ENCODE measurements around the gene TAF6.

TAF6 gene

GRCh38 chr7:100093498-100093897, 25.7 kb downstream of the TAF6 start:
- DNase-seq (ENCODE audit: low read depth) = no peak

DNA sequence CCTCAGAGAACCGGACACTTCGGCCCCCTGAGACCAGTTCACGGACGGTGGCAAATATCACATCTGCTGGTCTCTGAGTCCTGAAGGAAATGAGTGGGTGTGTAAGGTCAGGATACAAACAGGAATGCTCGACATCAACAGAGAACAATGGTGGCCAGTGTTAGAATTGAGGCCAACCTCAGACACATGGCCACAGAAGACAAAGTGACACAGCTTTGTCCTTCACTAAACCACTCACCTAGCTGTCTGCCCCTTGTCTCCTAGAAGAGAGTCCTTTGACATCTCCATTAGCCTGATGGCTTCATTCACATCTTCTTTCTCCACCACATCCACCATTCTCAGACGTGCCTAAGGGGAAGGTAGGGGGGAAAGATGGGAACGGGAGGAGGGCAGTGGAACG, 26.1 kb downstream of the TAF6 start:
- DNase-seq (ENCODE audit: low read depth) = no peak

GRCh38 chr7:100091411-100092181, 27.6 kb downstream of the TAF6 start:
- no peak for DNase-seq (ENCODE audit: low read depth)

DNA sequence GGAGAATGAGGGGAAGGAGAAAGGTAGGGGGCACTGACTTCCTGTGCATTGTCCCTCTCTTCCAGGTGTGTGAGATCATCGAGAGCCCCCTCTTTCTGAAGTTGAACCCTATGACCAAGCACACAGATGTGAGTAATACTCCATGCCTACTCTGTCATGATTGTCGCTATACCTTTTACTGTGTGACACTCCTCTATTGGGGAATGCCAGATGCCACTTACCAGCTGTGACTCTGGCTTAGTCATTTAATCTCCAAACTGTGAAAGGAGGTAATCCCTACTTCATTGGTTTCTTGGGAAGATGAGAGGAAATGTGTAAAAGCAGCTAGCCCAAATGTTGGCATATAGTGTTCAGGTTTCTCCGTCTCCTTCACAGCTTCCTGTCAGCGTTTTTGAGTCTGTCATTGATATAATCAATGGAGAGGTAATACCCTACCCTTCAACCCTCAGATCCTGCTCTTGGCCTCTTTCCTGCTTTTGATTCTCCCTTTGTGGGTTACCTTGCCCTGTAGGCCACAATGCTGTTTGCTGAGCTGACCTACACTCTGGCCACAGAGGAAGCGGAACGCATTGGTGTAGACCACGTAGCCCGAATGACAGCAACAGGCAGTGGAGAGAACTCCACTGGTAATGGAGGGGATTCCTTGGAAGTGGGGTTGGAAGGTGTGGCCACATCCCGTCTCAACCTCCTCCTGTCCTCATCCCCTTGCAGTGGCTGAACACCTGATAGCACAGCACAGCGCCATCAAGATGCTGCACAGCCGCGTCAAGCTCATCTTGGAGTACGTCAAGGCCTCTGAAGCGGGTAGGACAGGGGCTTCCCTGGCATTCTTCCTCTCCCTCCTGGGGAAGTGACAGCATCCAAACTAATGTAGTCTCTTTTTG, 28.4 kb downstream of the TAF6 start:
- no peak for DNase-seq (ENCODE audit: low read depth)

GRCh38 chr7:100089458-100090196, 29.5 kb downstream of the TAF6 start:
- no peak for DNase-seq (ENCODE audit: low read depth)

- DNase-seq (ENCODE audit: low read depth) = peak; percentile 74
Observed at GRCh38 chr7:100088621-100089457, 30.3 kb downstream of the TAF6 start, which contains the start of gene COPS6. COPS6 (plus strand) TSS chr7:100088969; CDS start chr7:100088991, 22 bp downstream.

DNA sequence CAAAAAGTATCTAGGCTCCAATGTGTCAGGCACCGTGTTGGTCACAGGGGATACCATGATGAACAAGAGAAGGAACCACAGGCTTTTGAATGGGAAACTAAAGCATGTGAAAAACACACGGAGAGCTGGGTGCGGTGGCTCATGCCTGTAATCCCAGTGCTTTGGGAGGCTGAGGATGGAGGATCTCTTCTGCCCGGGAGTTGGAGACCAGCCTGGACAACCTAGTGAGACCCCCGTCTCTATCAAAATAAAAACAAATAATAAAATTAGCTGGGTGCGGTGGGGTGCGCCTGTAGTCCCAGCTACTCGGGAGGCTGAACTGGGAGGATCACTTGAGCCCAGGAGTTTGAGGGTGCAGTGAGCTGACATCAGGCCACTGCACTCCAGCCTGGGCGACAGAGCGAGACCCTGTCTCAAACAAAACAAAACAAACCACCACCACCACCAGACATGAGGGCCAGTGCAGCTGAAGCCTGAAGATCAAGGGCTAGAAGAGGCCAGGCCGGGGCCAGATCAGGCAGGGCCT, 31.0 kb downstream of the TAF6 start:
- no peak for DNase-seq (ENCODE audit: low read depth)

- no peak for DNase-seq (ENCODE audit: low read depth)
Observed at GRCh38 chr7:100087055-100087750, 32.0 kb downstream of the TAF6 start.

DNA sequence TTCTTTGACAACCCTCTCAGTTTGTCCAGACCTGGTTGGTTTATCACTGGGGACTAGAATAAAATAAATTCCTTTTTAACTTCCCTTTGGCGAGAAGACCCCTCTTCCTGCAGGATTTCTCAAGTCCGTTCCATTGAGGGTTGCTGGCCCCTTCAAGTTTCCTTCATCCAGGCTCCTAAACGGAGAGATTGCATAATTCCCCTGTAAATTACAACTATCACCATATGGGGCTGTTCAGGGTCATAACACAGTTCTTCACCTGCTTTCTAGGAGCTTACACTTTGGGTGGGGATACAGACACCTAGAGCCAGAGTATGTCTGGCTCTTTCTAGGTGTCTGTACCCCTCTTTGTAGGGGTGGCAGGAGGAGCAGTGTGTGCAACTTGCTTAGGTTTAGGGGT, 33.6 kb downstream of the TAF6 start:
- no peak for DNase-seq (ENCODE audit: low read depth)

DNA sequence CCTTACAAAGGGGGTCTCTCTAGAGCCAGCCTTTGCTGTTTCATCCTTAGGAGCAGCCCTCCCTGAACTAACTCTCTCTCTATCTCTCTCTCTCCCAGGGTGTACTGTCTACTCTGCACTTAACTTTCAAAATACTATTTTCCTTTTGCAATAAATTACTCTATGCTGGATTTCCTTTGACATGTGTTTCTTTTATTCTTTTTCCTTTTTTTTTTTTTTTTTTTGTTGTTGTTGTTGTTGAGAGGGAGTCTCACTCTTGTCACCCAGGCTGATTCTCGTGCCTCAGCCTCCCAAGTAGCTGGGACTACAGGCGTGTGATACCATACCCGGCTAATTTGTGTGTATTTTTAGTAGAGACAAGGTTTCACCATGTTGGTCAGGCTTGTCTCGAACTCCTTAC, 36.2 kb downstream of the TAF6 start:
- no peak for DNase-seq (ENCODE audit: low read depth)

DNA sequence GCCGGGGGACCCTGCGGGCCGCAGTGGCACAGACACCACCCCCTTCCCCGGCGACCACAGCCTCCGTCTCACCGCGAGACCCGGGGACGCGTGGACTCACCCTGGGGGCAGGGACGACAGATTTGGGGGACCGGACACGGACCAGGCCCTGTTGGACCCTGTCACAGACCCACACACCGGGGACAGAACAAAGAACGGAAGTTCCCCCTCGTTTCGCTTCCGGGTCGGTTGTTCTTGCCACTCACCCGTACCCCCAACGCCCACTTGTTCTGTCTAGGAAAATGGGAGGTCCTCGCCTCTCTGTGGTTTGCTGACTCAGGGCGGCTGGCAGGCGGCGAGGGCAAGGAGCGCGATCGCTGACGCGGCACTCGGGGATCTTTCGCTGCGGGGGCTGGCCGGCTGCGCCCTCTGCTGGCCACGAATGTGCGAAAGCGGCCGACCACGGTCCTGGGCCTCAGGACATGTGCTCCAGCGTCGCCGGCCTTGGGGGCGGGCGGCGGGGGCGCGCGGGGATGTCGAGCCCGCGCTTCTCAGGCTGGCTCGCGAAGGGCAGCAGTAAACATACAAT, 37.5 kb downstream of the TAF6 start, which contains the start of gene ZNF3:
ZNF3 (minus strand) TSS at position 189 of the 568 bp plus-strand sequence. CDS start 4,366 bp downstream, outside the sequence.
- peak; percentile 98 for DNase-seq (ENCODE audit: low read depth)

- no peak for DNase-seq (ENCODE audit: low read depth)
Observed at GRCh38 chr7:100080907-100081534, 38.1 kb downstream of the TAF6 start.

GRCh38 chr7:100079024-100079560, 40.1 kb downstream of the TAF6 start:
- no peak for DNase-seq (ENCODE audit: low read depth)

DNA sequence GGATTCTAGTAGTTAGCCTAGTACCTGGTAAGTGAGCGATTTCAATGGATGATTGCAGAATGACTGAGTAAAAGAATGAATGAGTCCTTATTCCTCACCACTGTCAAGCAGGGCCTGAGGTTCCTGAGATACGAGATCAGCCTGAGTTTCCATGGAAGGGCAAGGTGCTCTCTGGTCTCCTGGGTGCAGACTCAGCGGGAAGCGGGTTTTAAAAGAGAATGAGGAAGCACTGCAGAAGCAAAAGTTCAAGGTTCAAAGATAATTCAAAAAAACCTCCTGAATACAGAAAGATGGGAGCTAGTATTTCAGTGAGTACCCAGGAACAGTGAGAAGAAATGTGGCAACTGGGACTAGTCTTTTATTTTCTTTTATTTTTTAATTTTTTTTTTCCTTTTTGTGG, 42.0 kb downstream of the TAF6 start:
- DNase-seq (ENCODE audit: low read depth) = no peak

DNA sequence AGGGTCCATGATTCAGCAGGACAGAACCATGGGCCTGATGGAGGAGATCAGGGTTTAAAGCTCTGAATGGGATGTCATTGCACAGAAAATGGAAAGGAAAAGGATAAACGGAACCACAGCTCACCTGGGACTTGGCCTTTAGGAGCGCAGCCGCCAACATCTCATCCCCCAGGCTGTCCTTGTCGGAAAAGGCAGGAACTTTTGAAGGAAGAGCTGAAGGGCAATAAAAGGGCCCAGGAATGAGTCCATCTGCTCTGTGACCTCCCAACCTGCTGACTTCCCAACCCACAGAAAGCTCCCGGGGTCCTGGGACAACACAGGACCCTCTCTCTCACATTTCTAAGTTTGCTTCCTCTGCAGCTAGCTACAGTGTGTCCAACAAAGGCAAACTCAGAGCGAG, 43.7 kb downstream of the TAF6 start:
- DNase-seq (ENCODE audit: low read depth) = no peak

GRCh38 chr7:100074841-100075240, 44.3 kb downstream of the TAF6 start:
- DNase-seq (ENCODE audit: low read depth) = no peak

DNA sequence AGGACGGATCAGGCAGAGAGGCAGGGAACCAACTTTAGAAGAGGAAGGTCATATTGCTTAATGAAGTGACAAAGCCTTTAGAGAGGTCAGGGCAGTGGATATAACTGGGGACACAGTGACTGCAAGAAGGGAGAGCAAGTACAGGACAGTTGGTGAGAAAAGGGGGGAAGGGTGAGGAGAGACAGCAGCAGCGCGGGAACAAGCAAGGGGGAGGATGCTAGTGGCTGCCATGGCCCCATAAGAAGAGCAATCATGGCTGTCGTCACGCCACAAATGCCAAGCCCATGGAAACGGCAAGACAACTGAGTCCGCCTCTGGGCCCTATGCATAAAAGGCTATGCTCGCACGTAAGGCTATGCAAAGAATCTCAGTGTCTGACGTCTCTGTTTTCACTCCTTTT, 46.7 kb downstream of the TAF6 start:
- no peak for DNase-seq (ENCODE audit: low read depth)

DNA sequence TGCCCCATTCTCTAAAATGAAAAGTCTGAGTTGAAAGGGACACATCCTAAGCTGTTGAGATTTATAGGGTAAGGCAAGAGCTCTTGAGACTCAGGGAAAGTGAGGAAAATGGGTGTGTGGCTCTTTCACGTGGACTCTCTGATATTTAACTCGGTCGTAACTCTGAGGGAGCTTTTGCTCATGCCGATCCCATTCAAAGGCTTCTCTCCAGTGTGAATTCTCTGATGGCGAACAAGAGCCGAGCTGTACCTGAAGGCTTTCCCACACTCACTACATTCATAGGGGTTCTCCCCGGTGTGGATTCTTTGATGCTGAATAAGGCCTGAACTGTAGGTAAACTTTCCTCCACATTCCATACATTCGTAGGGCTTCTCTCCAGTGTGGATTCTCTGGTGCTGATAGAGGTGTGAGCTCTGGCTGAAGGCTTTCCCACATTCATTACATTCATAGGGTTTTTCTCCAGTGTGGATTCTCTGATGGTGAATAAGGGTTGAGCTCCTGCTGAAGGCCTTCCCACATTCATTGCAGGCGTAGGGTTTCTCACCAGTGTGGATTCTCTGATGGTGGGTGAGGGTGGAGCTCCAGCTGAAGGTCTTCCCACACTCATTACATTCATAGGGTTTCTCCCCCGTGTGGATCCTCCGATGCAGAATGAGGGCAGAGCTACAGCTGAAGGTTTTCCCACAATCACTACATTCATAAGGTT, 48.0 kb downstream of the TAF6 start:
- no peak for DNase-seq (ENCODE audit: low read depth)

DNA sequence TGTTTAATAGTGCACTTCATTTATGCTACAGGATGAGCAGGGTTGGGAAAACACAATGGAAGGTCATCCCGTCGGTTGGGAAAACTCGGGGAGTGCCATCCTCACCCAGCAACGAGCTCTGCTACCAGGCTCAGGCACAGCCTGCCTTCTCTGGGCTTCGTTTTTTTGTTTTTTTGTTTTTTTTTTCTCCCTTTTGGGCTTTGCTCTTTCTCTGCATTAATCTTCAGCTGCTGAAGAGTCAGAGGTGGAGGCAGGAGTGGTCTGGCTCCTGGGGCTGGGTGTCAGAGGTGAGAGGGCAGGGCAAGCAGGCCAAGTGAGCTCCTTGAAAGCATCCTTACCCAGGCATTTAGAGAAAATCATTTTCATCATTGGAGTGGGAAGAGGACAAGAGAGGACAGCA, 49.2 kb downstream of the TAF6 start:
- DNase-seq (ENCODE audit: low read depth) = no peak
